Left renal cortex interstitium (tissue), 4 donors: ENCODE data around the gene CKS2. TPM values are rescaled to one million over a fixed set of nuclear protein-coding genes. Genes with fewer than 3 reads are reported as not detected.

ENCODE experiments used
- DNase-seq, 4 donors: peaks; one replicate each; pipeline ENCODE4 v3.0.0-alpha.2; 2013; ENCODE audit warnings: low read depth in 4 of 4, low spot score in 2 of 4, missing footprints in 1 of 4
- polyA plus RNA-seq, 4 donors: library from polyadenylated mRNA; unstranded; fragments of 120-200 nt; gene quantifications; one replicate each; pipeline ENCODE4 v1.2.1, GENCODE V29; 2013; ENCODE audit not compliant: insufficient read length in 4 of 4

The CKS2 gene
- polyA plus RNA-seq, 4 donors: 79.2 to 105 (median 89.4) TPM

DNA sequence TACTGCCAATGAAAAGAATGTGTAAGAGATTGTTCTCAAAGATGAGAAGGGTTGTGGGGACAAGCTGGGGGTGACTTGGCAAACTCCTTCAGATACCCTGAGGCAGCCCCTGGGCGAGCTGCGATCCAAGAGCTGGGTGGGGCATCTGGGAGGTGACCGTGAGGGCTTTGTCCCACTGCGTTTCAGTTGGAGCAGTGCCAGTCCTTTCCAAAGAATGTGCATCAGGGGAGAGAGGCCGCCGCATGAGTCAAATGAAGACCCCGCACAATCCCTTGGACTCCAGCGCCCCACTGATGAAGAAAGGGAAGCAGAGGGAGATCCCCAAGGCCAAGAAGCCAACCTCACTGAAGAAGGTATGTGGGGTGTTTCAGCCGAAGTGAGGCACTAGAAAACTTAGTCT is 35.7 kb downstream of the CKS2 start:
- no peak for DNase-seq

DNA sequence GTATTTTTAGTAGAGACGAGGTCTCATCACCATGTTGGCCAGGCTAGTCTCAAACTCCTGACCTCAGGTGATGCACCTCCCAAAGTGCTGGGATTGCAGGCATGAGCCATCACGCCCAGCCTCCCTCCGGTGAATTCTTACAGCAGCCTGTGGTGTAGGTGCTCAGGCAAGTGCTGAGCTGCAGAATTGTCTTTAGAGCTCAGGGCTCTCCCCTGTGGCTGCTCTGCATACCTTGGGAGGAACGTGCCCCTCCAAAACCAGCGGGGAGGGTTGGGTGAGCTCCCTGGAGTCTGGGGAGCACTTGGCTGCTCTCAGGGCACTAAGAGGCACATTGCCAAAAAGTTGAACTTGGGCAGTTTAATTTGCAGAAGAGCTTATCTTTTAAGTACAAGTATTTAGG is 36.7 kb downstream of the CKS2 start:
- DNase-seq: no peak

DNA sequence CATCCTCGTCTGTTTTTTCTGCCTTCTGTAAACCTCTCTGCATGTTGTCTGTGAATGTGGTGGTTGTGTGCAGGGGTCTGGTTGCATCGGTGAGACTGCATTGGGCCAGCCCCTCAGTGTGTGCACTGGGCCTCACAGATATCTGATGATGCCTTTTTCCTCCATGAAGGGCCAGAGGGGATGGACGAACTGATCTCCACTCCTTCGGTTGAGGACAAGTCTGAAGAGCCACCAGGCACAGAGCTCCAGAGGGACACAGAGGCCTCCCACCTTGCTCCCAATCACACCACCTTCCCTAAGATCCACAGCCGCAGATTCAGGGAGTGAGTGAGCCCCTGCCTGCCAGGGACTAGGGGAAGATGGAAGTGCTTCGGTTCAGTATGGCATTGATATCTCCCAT is 38.6 kb downstream of the CKS2 start:
- DNase-seq: no peak

DNA sequence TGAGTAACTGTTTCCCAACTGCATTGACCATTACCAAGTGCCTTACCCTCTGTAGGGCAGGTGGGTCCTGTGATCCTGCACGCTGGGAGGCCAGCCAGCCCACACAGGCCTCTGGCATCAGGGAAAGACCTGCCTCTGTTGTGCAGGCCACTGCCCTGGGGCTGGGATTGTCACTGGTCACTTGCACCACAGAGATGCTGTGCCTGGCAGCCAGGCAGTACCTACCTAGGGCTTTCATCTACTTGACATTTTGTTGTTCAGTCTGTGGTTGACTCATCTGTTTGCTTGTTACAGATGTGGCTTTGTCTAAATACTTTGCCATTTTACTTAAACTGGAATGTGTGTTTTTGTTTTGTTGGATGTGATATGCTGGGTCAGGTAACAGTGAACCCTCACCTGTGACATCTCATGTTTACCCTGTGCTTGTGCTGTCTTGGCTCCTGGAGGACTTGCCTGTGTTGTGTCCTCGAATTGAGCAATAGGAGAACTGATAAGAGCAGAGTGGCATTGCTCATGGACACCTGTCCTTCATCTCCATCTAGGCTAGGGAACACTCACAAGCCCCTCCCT is 40.1 kb downstream of the CKS2 start:
- DNase-seq: no peak

DNA sequence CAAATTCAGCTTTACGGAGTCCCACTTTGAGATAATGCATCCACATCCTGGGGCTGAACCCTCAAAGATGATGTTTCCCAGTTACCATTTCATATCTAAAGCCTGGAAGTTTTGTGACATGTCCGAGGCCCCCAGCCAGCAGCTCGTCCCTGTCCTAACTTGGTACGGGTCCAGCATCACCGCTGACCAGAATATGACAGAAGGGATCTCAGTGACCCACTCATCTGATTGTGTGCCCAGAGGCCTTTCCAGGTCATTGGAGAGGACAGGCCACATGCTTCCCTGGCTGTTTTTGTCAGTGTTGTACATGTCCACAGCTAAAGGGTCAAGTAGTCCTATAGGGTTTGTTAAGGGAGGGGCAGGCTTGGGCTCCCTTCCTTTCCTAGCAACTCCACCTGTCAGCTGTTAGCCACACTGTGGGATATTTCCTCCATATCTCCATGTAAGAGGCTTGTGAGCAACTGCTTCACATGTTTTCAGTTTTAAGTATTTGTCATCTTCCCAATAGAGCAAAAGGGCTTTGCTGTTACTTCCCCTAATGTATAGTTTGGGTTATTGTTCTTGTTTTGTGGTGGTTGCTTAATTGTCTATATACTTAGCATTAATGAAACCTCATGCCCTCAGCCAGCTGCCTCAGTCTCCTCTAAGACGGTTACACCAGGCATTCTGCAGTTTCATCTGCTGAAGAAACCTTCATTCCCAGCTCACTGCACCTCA is 40.7 kb downstream of the CKS2 start:
- DNase-seq: no peak

DNA sequence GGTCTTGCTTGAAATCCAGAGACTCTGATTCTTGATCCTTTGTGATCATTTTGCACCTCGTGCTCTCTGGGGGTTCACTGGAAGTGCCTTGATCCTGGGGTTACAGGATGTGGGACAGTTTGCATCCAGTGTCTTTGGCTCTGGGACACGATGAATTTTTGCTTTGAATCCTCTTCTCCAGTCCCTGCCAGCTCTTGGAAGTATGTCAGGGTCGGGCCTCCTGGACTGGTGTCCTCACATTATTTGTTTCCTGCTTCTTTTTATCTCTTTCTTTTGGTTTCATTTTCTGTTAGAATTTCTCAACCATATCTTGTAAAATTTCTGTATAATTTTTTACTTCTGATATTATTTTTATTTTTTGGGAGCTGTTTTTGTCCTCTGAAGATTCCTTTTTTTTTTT is 41.5 kb downstream of the CKS2 start:
- no peak for DNase-seq

DNA sequence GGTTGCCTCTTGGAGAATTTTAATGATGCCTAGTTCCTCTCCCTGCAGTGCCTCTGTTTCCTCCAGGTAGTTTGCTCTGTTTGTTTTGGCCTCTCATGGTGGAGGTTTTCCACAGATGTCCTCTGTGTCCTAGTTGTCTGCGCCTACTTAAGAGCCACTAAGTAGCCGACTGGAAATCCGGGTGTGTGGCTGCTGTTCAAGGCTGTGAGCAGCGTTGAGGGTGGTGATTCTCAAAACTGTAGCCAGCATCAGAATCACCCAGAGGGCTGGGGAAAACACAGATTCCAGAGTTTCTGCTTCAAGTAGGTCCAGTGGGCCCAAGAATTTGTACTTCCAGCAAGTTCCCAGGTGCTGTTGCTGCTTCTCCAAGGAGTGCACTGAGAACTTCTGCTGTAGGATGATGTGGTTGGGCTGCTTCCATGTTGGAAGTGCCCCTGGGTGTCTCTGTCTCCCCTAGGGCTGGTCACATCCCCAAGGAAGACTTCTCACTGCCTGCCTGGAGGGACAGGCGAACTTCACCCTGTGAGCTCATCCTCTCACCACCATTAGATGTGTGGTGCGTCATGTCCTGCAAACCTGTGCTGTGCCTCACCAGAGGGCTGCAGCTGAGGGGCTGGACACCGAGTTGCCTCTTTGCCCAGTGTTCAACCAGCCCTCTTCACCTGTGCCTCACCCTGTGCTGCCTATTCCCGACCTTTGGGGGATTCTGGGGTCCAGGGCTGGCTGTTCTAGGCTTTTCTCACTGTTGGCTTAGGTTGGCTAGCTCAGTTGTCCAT is 42.1 kb downstream of the CKS2 start:
- DNase-seq: no peak

DNA sequence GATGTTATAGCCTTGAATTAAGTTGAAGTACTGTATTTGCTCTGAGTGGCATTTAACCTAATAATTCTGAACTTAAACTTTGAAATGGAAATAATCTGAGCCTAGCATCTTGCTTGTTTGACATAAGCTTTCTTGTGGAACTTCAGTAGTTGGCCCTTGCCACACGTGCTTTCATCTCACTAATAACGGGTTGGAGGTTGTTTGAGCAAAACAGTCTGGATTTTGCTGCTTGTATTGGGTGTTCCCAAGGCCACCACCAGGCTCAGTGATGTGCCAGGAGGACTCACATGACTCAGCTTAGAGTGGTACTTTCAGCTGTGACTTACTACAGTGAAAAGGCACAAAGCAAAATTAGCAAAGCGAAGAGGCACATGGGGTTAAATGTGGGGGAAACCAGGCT is 43.0 kb downstream of the CKS2 start:
- DNase-seq: no peak

DNA sequence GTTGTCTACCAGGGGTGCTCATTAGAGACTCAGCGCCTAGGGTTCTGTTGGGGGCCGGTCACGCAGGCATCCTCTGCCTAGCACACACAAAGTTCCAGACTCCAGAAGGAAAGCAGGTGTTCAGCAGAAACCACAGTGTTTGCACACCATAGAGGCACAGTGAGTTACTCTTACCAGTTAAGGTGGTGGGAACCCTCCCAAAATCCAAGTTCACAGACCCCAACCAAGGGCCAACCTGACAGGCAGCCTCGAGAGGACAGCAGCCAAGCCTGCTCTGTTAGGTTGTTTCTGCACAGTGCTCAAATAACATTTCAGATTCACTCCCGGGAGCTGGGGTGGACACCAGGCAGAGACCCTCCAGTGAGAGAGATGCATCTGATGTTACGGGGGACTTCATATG is 43.5 kb downstream of the CKS2 start:
- DNase-seq: no peak

DNA sequence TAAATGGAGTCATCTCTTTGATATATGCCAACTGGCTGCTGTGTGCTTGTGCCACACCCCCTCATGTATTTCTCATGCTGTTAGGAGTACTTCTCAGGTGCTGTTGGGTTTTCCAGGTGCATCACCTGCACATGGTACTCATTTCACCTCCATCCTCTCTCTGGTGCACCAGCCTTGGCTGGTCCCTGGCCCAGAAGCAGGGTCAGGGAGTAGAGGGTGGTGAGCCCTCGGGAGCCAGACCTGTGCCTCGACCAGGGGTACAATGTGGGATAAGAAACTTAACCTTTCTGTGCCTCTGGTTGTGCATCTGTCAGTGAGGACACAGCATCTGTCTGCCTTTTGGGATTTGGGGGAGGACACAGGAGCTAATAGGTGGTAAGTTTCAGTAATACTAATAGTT is 45.8 kb downstream of the CKS2 start:
- no peak for DNase-seq

DNA sequence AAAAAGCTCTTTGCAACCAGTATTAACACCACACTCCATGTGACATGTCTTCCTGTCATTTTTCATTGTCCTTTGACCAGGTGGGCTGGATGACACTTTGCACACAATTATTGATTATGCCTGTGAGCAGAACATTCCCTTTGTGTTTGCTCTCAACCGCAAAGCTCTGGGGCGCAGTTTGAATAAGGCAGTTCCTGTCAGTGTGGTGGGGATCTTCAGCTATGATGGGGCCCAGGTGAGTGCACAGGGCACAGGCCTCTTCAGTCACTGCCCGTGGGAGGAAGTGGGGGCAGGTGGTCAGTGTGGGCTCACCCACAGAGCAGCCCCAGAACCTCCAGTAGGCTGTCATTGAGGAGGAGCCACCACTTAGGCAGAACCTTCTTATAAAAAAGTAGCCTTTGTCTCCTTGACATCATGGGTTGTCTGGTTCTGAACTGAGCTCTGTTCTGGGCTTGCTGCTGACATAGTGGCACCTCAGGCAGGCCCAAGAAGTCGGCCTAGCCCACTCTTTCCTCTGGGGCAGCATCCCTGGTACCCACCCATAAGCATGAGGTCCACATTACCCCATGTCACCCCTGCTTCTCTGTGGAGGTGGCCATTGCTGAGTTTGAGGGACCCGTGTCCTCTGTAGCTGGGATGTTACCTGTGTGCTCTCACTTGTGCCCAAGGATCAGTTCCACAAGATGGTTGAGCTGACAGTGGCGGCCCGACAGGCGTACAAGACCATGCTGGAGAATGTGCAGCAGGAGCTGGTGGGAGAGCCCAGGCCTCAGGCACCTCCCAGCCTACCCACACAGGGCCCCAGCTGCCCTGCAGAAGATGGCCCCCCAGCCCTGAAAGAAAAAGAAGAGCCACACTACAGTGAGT is 46.6 kb downstream of the CKS2 start:
- DNase-seq: no peak

DNA sequence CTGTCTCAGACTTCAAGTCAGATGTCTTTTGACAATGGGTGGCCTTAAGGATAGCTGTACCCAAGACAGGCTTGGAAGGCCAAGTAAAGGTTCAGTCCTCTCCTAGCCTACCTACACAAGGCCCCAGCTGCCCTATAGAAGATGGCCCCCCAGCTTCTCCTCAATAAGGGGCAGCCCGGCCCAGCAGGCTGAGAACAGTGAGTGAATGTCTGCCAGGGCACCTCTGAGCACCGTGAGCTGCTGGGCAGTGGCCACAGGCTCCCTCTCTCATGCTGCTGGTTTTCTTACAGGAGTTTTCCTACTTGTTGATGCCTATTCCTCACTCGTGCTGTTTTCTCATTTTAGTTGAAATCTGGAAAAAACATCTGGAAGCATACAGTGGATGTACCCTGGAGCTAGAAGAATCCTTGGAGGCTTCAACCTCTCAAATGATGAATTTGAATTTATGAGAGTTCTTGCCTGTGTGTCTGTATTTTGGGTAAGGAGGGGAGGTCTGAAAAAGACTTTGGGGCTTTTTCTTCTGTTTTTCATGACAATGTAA is 47.5 kb downstream of the CKS2 start:
- DNase-seq: no peak

DNA sequence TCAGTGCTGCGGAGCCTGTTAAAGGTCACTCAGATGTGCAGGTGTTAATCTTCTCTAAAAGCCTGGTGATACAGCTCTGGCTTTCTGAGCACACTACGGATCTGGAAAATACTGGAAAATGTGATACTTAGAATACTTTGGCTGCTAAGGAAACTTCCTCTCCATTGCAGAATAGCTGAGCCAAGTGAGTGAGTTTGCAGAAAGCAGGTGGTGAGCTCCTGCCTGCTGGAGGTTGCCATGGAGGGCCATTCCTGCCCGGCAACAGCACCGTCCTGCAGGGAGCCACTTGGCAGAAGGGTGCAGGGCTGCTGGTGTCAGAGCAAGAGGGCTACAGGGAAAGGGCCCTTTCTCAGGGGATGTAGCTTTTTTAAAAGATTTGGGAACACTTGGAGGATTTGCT is 48.0 kb downstream of the CKS2 start:
- no peak for DNase-seq

DNA sequence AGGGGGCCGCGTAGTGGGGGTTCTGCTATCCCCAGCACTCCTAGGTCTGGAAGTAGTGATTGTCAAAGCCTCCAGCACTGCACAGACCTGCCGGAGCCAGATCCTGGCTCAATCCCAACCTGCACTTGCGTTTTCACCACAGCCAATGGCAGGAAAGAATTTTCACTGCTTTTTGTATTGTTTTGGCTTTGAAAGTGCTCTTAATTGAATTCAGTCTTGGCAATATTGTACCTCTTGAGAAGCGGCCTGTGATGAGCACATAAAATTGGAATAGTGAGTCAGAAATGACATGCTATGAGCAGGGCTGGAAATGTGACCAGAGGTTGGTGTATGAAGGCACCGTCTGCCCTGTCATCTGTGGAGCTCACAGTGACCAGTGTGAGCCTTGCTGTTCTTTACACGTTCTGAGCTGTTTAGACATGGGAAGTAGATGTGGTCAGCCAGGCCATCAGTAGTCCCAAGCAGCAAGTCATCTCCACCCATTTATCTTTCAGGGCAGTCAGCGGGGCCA is 48.8 kb downstream of the CKS2 start:
- no peak for DNase-seq

DNA sequence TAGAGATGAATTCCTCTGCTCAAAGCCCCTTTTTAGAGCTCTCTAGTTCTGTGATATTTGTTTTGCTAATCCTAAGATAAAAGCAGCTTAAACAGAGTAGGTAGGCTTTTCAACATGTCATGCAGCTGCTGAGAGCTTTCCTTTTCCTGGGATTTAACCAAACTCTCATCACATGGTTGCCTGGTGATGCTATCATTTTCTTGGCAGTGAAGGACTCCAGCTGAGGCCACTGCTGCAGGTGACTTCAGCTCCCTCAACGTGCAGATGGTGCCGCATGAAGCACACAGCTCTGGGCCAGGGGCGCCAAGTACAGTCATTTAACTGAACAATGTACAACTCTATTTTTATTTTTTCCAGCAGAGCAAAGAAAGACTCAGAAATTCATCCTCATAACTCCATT is 49.5 kb downstream of the CKS2 start:
- DNase-seq: no peak

DNA sequence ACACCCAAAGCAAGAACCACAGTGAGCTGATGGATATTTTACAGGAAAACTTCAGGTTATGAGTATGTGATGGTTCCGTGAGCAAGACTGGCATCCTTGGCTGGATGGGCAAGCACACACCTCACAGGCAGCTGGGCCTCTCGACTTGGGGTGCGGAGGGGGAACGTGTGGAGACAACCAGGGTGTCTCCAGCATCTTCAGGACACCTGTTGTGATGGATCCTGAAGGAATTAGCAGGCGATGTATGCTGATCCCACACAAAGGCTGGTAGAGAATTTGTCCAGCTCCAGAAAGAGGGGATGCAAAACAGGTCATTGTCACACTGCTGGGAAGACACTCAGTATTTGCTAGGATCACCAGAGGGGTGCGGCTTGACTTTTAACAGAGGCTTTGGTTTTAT is 50.0 kb downstream of the CKS2 start:
- DNase-seq: no peak

DNA sequence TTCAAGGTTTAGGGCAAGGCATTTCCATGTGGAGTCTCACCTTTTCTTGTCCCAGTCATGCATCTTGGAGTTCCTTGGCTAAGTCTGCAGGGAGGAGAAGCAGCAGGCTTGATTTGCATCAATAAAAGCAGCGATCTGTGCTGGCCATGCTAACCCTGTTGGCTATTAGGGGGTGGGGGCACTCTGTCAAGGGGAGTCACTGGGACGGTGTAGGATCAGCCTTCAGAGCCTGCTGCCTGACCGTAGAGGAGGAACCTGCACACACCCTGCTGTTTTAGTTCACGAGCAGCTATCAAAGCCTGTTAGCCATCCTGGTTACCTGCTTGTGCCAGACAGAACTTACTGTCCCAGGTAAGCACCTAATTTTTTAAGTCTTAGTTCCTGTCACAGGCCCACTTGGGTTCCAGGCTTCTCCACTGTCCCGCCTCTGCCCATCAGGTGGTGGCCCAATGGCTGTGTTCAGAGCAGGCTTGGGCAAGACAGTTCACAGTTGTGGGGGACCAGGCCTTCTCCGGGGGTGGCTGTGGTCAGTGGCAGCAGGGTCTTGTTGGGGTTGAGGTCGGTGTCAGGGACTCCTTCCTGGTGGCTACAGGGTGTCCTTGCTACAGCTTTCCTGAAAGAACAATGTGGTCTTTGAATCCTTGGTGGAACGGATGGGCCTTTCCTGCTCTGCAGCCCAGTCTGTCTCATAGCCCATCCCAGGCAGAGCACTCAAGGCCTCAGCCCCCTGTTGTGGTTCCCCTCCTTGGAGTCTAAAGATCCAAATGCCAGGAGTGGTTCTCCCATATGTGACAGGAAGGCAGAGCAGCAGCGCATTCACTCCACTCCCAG is 51.0 kb downstream of the CKS2 start:
- no peak for DNase-seq

DNA sequence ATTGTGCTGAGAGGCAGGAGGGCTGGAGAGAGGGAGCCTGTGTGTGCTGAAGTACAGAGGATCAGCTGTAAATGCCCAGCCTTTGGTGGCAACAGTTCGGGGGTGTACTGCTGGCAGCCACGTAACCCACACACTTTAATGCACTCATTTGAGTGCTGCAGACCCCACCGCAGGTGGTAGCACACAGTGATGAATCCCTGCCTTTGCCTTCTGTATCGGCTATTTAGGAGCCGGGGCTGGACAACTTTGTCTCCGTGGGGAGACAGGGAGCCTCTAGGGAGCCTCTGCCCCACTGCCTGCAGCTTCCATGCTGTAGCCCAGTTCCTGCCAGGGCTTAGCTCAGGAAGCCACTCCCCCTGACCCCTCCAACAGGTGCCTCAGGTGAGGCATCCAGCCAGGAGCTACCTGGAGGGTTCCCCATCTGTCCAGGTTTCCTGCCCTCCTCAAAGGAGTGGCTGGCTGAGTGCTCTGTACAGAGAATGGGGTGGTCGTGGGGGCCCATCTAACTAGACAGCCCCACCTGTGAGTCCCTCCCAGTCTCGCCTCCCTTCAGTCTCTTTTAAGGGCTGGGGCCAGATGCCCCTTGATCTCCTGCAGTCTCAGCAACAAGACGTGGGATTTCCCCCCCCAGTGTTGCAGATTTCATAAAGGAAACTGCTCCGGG is 51.8 kb downstream of the CKS2 start:
- no peak for DNase-seq

DNA sequence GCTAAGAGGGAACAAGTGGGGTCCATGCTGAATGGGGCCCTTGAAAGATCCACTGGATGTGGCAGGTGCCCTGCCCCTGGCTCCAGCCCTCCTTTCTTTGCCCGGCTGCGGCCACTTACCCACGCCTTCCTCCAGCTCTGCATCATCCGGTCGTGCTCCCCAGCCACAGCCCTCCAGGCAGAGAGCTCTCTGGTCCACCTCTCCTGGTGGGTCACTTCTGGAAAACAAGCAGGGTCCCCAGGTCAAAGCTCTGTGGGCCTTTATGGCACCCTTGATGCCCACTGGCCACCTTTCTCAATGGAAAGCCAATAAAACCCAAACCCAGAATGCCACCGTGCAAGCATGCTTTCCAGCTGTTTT is 52.3 kb downstream of the CKS2 start:
- DNase-seq: no peak
